ENCODE data around the gene CCNL2. TPM values are rescaled to one million over a fixed set of nuclear protein-coding genes. Genes with fewer than 3 reads are reported as not detected.
"Not testable (repeated sequence)": the region's sequence is repeated elsewhere in the genome, so short reads cannot be mapped to it uniquely, and the experiment has no call there.

The CCNL2 gene
- 91.8 TPM for polyA plus RNA-seq (2013, experiment 1 of 2)
- 90.5 TPM for polyA plus RNA-seq (2013, experiment 2 of 2)

- Histone ChIP-seq H3K4ac (ENCODE audit: low read length) (peak within 1 kb of the TSS; percentile 80), H3K23ac (ENCODE audit: low read depth, low read length, poor library complexity) (peak within 1 kb of the TSS; percentile 98), H3K27me3 (ENCODE audit: control insufficient read depth in 3 of 3, insufficient read depth in 3 of 3, low read depth in 1 of 3, low read length in 3 of 3) (no peaks in the 10 kb centered on the region), H2AFZ (ENCODE audit: low read length) (peak within 1 kb of the TSS; percentile 91), H3K4me1 (ENCODE audit: control insufficient read depth in 2 of 2, insufficient read depth in 1 of 2, low read depth in 1 of 2, low read length in 2 of 2) (peaks cover 11 to 14% of the 10 kb centered on the region in 2 donors), H4K91ac (ENCODE audit: low read depth, low read length, poor library complexity) (peak within 1 kb of the TSS; percentile 97), H3K9ac (ENCODE audit: low read depth, low read length, poor library complexity) (peak within 1 kb of the TSS; percentile 100), H2BK15ac (ENCODE audit: low read length) (peak within 1 kb of the TSS; percentile 62), H2BK5ac (ENCODE audit: low read length) (peak within 1 kb of the TSS; percentile 79), H3K4me2 (ENCODE audit: insufficient read depth, low read length, poor library complexity, severe bottlenecking) (peak within 1 kb of the TSS; percentile 91), H2BK120ac (ENCODE audit: low read depth, low read length) (peak within 1 kb of the TSS; percentile 89), H2BK12ac (ENCODE audit: low read length) (peak within 1 kb of the TSS; percentile 70), H3K4me3 (ENCODE audit: low read length in 2 of 2) (peak within 1 kb of the TSS; percentile 84 to 98), H3K79me1 (ENCODE audit: low read depth, low read length) (peaks cover 24% of the 10 kb centered on the region), H3K36me3 (replicated peaks in 1 of 2; ENCODE audit: control insufficient read depth in 2 of 2, insufficient read depth in 2 of 2, low read length in 2 of 2) (peaks cover 48 to 78% of the 10 kb centered on the region in 2 donors), H3K18ac (ENCODE audit: low read length) (peak within 1 kb of the TSS; percentile 99), H3K14ac (ENCODE audit: low read length) (peak within 1 kb of the TSS; percentile 100), H3K9me3 (replicated peaks in 1 of 2; ENCODE audit: control insufficient read depth in 2 of 2, insufficient read depth in 1 of 2, low read depth in 1 of 2, low read length in 2 of 2) (no peaks in the 10 kb centered on the region), H3K27ac (replicated peaks; ENCODE audit: low read length) (peak within 1 kb of the TSS; percentile 34), H2AK5ac (ENCODE audit: low read depth, low read length) (peak within 1 kb of the TSS; percentile 98), H4K8ac (ENCODE audit: low read depth, low read length) (peak within 1 kb of the TSS; percentile 79)
- DNase-seq (ENCODE audit: low spot score) = peak; percentile 99
- no CpG with 5 or more reads among the region's 86 CpGs for WGBS, 2 donors (ENCODE audit: extremely low coverage in 2 of 2, insufficient read length in 2 of 2, insufficient replicate concordance in 1 of 2)
These were observed at the start of gene CCNL2 for GRCh38 chr1:1399187-1399871. Gene CCNL2, minus strand, starts transcription at chr1:1399335. Its CDS starts 29 bp downstream, at chr1:1399306.

- H3K27ac ChIP-seq (replicated peaks; ENCODE audit: low read length); H3K79me1 ChIP-seq (ENCODE audit: low read depth, low read length); H2BK15ac ChIP-seq (ENCODE audit: low read length); DNase-seq (ENCODE audit: low spot score); H3K4me1 ChIP-seq (ENCODE audit: control insufficient read depth in 2 of 2, insufficient read depth in 1 of 2, low read depth in 1 of 2, low read length in 2 of 2); H3K4me3 ChIP-seq (ENCODE audit: low read length in 2 of 2); H2BK5ac ChIP-seq (ENCODE audit: low read length); H3K36me3 ChIP-seq (replicated peaks in 1 of 2; ENCODE audit: control insufficient read depth in 2 of 2, insufficient read depth in 2 of 2, low read length in 2 of 2); H2BK120ac ChIP-seq (ENCODE audit: low read depth, low read length); H3K4me2 ChIP-seq (ENCODE audit: insufficient read depth, low read length, poor library complexity, severe bottlenecking); H3K18ac ChIP-seq (ENCODE audit: low read length); H3K9ac ChIP-seq (ENCODE audit: low read depth, low read length, poor library complexity); H2AFZ ChIP-seq (ENCODE audit: low read length); H3K4ac ChIP-seq (ENCODE audit: low read length); H3K14ac ChIP-seq (ENCODE audit: low read length); H3K9me3 ChIP-seq (replicated peaks in 1 of 2; ENCODE audit: control insufficient read depth in 2 of 2, insufficient read depth in 1 of 2, low read depth in 1 of 2, low read length in 2 of 2); H2AK5ac ChIP-seq (ENCODE audit: low read depth, low read length); H4K91ac ChIP-seq (ENCODE audit: low read depth, low read length, poor library complexity); H4K8ac ChIP-seq (ENCODE audit: low read depth, low read length); H3K23ac ChIP-seq (ENCODE audit: low read depth, low read length, poor library complexity); H2BK12ac ChIP-seq (ENCODE audit: low read length): not testable (repeated sequence)
- H3K27me3 ChIP-seq (ENCODE audit: control insufficient read depth in 3 of 3, insufficient read depth in 3 of 3, low read depth in 1 of 3, low read length in 3 of 3) = peaks cover 0 to 11% (median 0%) of the 10 kb centered on the region in 3 experiments
- WGBS, 2 donors (ENCODE audit: extremely low coverage in 2 of 2, insufficient read length in 2 of 2, insufficient replicate concordance in 1 of 2) = no CpG with 5 or more reads among the region's 19 CpGs
These were observed 47.5 kb upstream of the CCNL2 start for GRCh38 chr1:1446631-1447030.

DNA sequence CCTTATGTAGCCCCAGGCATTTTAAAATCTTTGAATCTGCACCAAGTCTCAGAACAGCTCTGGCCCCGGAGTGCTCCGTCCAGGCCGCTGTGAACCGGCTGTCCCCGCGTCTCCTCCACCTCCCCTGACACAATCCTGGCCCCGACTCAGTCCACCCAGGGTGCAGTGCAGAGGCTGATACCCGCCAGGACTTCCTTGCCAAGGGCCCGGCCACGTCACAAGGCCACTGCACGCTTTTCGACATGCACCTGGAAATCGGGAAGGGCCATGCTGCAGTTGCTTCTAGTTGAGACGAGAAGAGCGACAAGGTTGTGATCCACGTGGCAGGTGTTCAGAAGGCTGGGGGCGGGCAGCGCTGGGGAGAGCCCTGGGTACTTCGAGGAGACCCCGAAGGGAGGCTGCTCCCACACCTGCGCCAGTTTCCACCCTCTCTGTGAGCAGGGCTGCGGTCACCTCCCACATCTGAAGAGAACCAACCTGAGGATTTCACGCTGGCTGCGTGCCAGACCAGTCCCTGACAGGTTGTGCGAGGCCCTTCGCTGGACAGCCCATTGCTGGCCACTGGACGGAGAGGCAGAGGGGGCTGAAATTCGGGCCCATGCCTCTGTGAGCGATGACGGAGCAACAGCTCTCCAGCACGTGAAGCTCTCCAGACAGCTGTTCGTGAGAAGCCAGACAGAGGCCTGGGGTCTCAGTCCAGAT lies 43.1 kb upstream of the CCNL2 start:
- peak overlapping the region; percentile 0 for H2AFZ ChIP-seq (ENCODE audit: low read length)
- peaks cover 0 to 22% of the 10 kb centered on the region in 2 donors for H3K4me1 ChIP-seq (ENCODE audit: control insufficient read depth in 2 of 2, insufficient read depth in 1 of 2, low read depth in 1 of 2, low read length in 2 of 2)
- no CpG with 5 or more reads among the region's 32 CpGs for WGBS, 2 donors (ENCODE audit: extremely low coverage in 2 of 2, insufficient read length in 2 of 2, insufficient replicate concordance in 1 of 2)
- H3K27me3 ChIP-seq (ENCODE audit: control insufficient read depth in 3 of 3, insufficient read depth in 3 of 3, low read depth in 1 of 3, low read length in 3 of 3) = no peaks in the 10 kb centered on the region
- H2BK12ac ChIP-seq (ENCODE audit: low read length) = no peak overlapping the region
- H4K8ac ChIP-seq (ENCODE audit: low read depth, low read length) = no peak overlapping the region
- H4K91ac ChIP-seq (ENCODE audit: low read depth, low read length, poor library complexity) = no peak overlapping the region
- peak overlapping the region; percentile 21 for H3K14ac ChIP-seq (ENCODE audit: low read length)
- peak overlapping the region; percentile 65 for H3K23ac ChIP-seq (ENCODE audit: low read depth, low read length, poor library complexity)
- peak overlapping the region; percentile 12 for H3K9ac ChIP-seq (ENCODE audit: low read depth, low read length, poor library complexity)
- H3K79me1 ChIP-seq (ENCODE audit: low read depth, low read length) = peaks cover 4% of the 10 kb centered on the region
- H3K27ac ChIP-seq (replicated peaks; ENCODE audit: low read length) = no peak overlapping the region
- no peak overlapping the region for H3K18ac ChIP-seq (ENCODE audit: low read length)
- H2BK15ac ChIP-seq (ENCODE audit: low read length) = no peak overlapping the region
- H3K4ac ChIP-seq (ENCODE audit: low read length) = no peak overlapping the region
- H3K9me3 ChIP-seq (replicated peaks in 1 of 2; ENCODE audit: control insufficient read depth in 2 of 2, insufficient read depth in 1 of 2, low read depth in 1 of 2, low read length in 2 of 2) = no peaks in the 10 kb centered on the region
- H3K4me3 ChIP-seq (ENCODE audit: low read length in 2 of 2) = no peak overlapping the region
- H2AK5ac ChIP-seq (ENCODE audit: low read depth, low read length) = peak overlapping the region; percentile 59
- H3K4me2 ChIP-seq (ENCODE audit: insufficient read depth, low read length, poor library complexity, severe bottlenecking) = no peak overlapping the region
- no peak overlapping the region for H2BK120ac ChIP-seq (ENCODE audit: low read depth, low read length)
- no peak for DNase-seq (ENCODE audit: low spot score)
- no peaks in the 10 kb centered on the region for H3K36me3 ChIP-seq (replicated peaks in 1 of 2; ENCODE audit: control insufficient read depth in 2 of 2, insufficient read depth in 2 of 2, low read length in 2 of 2)
- H2BK5ac ChIP-seq (ENCODE audit: low read length) = no peak overlapping the region
